GM18873 (cell line): ENCODE data around the gene NF1.
"Not testable (repeated sequence)": the region's sequence is repeated elsewhere in the genome, so short reads cannot be mapped to it uniquely, and the experiment has no call there.

Experiments
- ATAC-seq: cut with Tn5 transposase; IDR thresholded peaks from one replicate; pipeline ENCODE4 v1.9.1; 2021; ENCODE audit warnings: mild to moderate bottlenecking, moderate library complexity, moderate number of reproducible peaks; ENCODE audit not compliant: unreplicated experiment, low FRiP score

NF1 gene

GRCh38 chr17:31250229-31250628 lies 155.5 kb downstream of the NF1 start:
- no peak for ATAC-seq

GRCh38 chr17:31251105-31251969 lies 156.6 kb downstream of the NF1 start:
- no peak for ATAC-seq

- ATAC-seq: no peak
Measured at GRCh38 chr17:31251970-31252328, 157.2 kb downstream of the NF1 start.

GRCh38 chr17:31252741-31253140 lies 158.0 kb downstream of the NF1 start:
- no peak for ATAC-seq

GRCh38 chr17:31254654-31255053 lies 159.9 kb downstream of the NF1 start:
- ATAC-seq: no peak

- ATAC-seq: no peak
Measured at GRCh38 chr17:31256936-31257335, 162.2 kb downstream of the NF1 start.

- ATAC-seq: no peak
Measured at GRCh38 chr17:31260151-31260550, 165.4 kb downstream of the NF1 start.

GRCh38 chr17:31261601-31262000 lies 166.8 kb downstream of the NF1 start:
- no peak for ATAC-seq

- not testable (repeated sequence) for ATAC-seq
Measured at GRCh38 chr17:31262923-31263322, 168.1 kb downstream of the NF1 start.

- ATAC-seq: no peak
Measured at GRCh38 chr17:31266042-31266441, 171.3 kb downstream of the NF1 start.

GRCh38 chr17:31269036-31269577 lies 174.3 kb downstream of the NF1 start:
- no peak for ATAC-seq

- ATAC-seq: no peak
Measured at GRCh38 chr17:31269578-31269983, 174.8 kb downstream of the NF1 start.

- no peak for ATAC-seq
Measured at GRCh38 chr17:31272236-31272635, 177.5 kb downstream of the NF1 start.

- no peak for ATAC-seq
Measured at GRCh38 chr17:31272803-31273202, 178.0 kb downstream of the NF1 start.

- no peak for ATAC-seq
Measured at GRCh38 chr17:31273516-31273915, 178.7 kb downstream of the NF1 start.

- no peak for ATAC-seq
Measured at GRCh38 chr17:31274252-31274651, 179.5 kb downstream of the NF1 start.

- no peak for ATAC-seq
Measured at GRCh38 chr17:31275116-31275515, 180.3 kb downstream of the NF1 start.

GRCh38 chr17:31279401-31279800 lies 184.6 kb downstream of the NF1 start:
- no peak for ATAC-seq

- ATAC-seq: no peak
Measured at GRCh38 chr17:31281061-31281460, 186.3 kb downstream of the NF1 start.

GRCh38 chr17:31283841-31284240 lies 189.1 kb downstream of the NF1 start:
- no peak for ATAC-seq

- no peak for ATAC-seq
Measured at GRCh38 chr17:31286587-31286986, 191.8 kb downstream of the NF1 start.

GRCh38 chr17:31287932-31288331 lies 193.2 kb downstream of the NF1 start:
- ATAC-seq: not testable (repeated sequence)
